GM12878 (cell line): ENCODE data around the gene EPB42. TPM values are rescaled to one million over a fixed set of nuclear protein-coding genes. Genes with fewer than 3 reads are reported as not detected.

ENCODE experiments used
- ATAC-seq: fragments of 200-7000 bp; cut with Tn5 transposase; 3 replicates; pipeline ENCODE4 v1.9.1; 2020; ENCODE audit warnings: mild to moderate bottlenecking, moderate library complexity
- BruUV-seq: library from RNA; stranded (reverse); fragments of 400-500 nt; replicated peaks from 2 replicates; lab custom pipeline; 2021; lab: Mats Ljungman, UMichigan
- CTCF ChIA-PET: fragments of 300-600 bp; sonication (Branson Sonifier 250); formaldehyde crosslinking; extraction: SDS; loops from one replicate; lab custom pipeline; 2021; ENCODE audit warnings: inconsistent platforms; lab: Yijun Ruan, JAX
- POLR2A ChIA-PET: fragments of 350-600 bp; formaldehyde crosslinking; extraction: SDS; loops from one replicate; lab custom pipeline; 2021; ENCODE audit warnings: inconsistent platforms; lab: Charles Lee
- RAD21 ChIA-PET: fragments of 300-600 bp; sonication (Branson Sonifier 250); formaldehyde crosslinking; loops from one replicate; lab custom pipeline; 2023; ENCODE audit warnings: antibody characterized with exemption; ENCODE audit not compliant: unreplicated experiment; lab: Charles Lee
- SMC1A ChIA-PET: fragments of 300-600 bp; sonication (Branson Sonifier 250); formaldehyde crosslinking; loops from one replicate; lab custom pipeline; 2023; ENCODE audit not compliant: unreplicated experiment, uncharacterized antibody; lab: Charles Lee
- DNase-seq: peaks from one replicate; pipeline ENCODE4 v3.0.0-alpha.2; 2011; ENCODE audit warnings: low read depth, low spot score
- FAIRE-seq: peaks from 3 replicates; lab custom pipeline; 2011; peaks lifted over from hg19 to GRCh38; lab: Jason Lieb, UNC
- H2AFZ ChIP-seq: 2 replicates; pipeline ENCODE4 v1.6.0; 2011; ENCODE audit warnings: low read depth, low read length, control low read depth; ENCODE audit not compliant: control insufficient read depth
- H3K27ac ChIP-seq: 2 replicates; pipeline ENCODE4 v1.5.1; 2011; ENCODE audit warnings: control low read depth; ENCODE audit not compliant: control insufficient read depth, insufficient read depth
- H3K27me3 ChIP-seq, 2 experiments: replicated peaks in 1 of 2; 2 replicates each; pipeline versions ENCODE4 v1.6.0 to v1.6.1; 2011; ENCODE audit warnings: low read length in 1 of 2; ENCODE audit not compliant: control insufficient read depth in 2 of 2, insufficient read depth in 2 of 2
- H3K36me3 ChIP-seq, 2 experiments: 2 replicates each; pipeline ENCODE4 v1.5.1; 2011; ENCODE audit warnings: low read length in 1 of 2; ENCODE audit not compliant: control insufficient read depth in 2 of 2, insufficient read depth in 2 of 2
- H3K4me1 ChIP-seq: 2 replicates; pipeline ENCODE4 v1.6.1; 2011; ENCODE audit warnings: mild to moderate bottlenecking, low read length, moderate library complexity, mixed read lengths; ENCODE audit not compliant: control insufficient read depth, insufficient read depth
- H3K4me2 ChIP-seq: 2 replicates; pipeline ENCODE4 v1.6.0; 2011; ENCODE audit warnings: control low read depth; ENCODE audit not compliant: control insufficient read depth, insufficient read depth
- H3K4me3 ChIP-seq: fragments of 200-600 bp; sonication (generic); 2 replicates; pipeline ENCODE4 v1.5.1; 2016
- H3K79me2 ChIP-seq: 2 replicates; pipeline ENCODE4 v1.6.0; 2011; ENCODE audit warnings: low read length; ENCODE audit not compliant: control insufficient read depth, insufficient read depth
- H3K9ac ChIP-seq: 2 replicates; pipeline ENCODE4 v1.8.0; 2011; ENCODE audit warnings: low read length, control low read depth, mixed read lengths; ENCODE audit not compliant: control insufficient read depth, insufficient read depth
- H3K9me3 ChIP-seq: replicated peaks from 3 replicates; pipeline ENCODE4 v1.5.1; 2011; ENCODE audit warnings: mild to moderate bottlenecking, low read length; ENCODE audit not compliant: control insufficient read depth, insufficient read depth
- H4K20me1 ChIP-seq: 2 replicates; pipeline ENCODE4 v1.6.0; 2011; ENCODE audit not compliant: control insufficient read depth, insufficient read depth
- E4F1 ChIP-seq: fragments of 450-650 bp; IDR thresholded peaks from 2 replicates; pipeline ENCODE4 v1.6.1; 2018; ENCODE audit warnings: borderline replicate concordance, mild to moderate bottlenecking; ENCODE audit not compliant: partially characterized antibody
- GABPA ChIP-seq: IDR thresholded peaks from 2 replicates; pipeline ENCODE4 v1.6.1; 2014; ENCODE audit warnings: antibody characterized with exemption, low read depth, mild to moderate bottlenecking, inconsistent platforms
- SUPT20H ChIP-seq: IDR thresholded peaks from 2 replicates; pipeline ENCODE4 v1.6.1; 2011; ENCODE audit warnings: low read depth, mild to moderate bottlenecking, low read length, moderate library complexity, borderline replicate concordance; ENCODE audit not compliant: control insufficient read depth
- WGBS: methylation state at CpG from one replicate; pipeline ENCODE4 v1.1.6; 2016; ENCODE audit warnings: low lambda C conversion rate; ENCODE audit not compliant: insufficient replicate concordance, insufficient coverage; ENCODE audit errors: missing lambda C conversion rate; 5-methylcytosine and 5-hydroxymethylcytosine counted together
- in situ Hi-C: fragments of 300-500 bp; cut with MboI; formaldehyde crosslinking; loops from 9 replicates; pipeline ENCODE4 v1.14.3; 2018; ENCODE audit warnings: mixed read lengths
- intact Hi-C: fragments of 100-400 bp; cut with micrococcal nuclease; formaldehyde crosslinking; loops from one replicate; pipeline ENCODE4 v1.14.2; 2022; ENCODE audit not compliant: unreplicated experiment
- polyA plus RNA-seq, 11 experiments: library from polyadenylated mRNA; depleted of rRNA in 4 of 11; unstranded in 6 of 11; stranded (reverse) in 5 of 11; fragments of >200 nt; fragmentation: Nextera tagmentation in 4 of 11; fragmentation: Illumina TruSeq in 1 of 11; extraction: Ambion mirVana in 4 of 11; extraction: Trizol in 1 of 11; gene quantifications; 1 replicate in 1 of 11; 2 replicates in 10 of 11; pipeline versions ENCODE4 v1.2.1 to v1.2.3, GENCODE V29; 2011 to 2016; ENCODE audit warnings: inconsistent platforms in 2 of 11, missing spikeins in 2 of 11, low read depth in 1 of 11
- total RNA-seq, 4 experiments: library from RNA; depleted of rRNA in 3 of 4; stranded (reverse); fragments of >200 nt in 3 of 4; fragmentation: Illumina TruSeq in 1 of 4; extraction: Trizol in 1 of 4; gene quantifications; 2 replicates each; pipeline versions ENCODE4 v1.2.1 to v1.2.3, GENCODE V29; 2013 to 2021
- TF ChIP-seq, protein P1 (sequence below): fragments of 450-650 bp; IDR thresholded peaks from 2 replicates; pipeline ENCODE4 v1.6.1; 2017; ENCODE audit warnings: mild to moderate bottlenecking, low read depth, inconsistent platforms; ENCODE audit not compliant: poor library complexity, severe bottlenecking

The EPB42 gene
- total and polyA plus RNA-seq, 10 of the 15 experiments (the other 5 are each of a cell fraction or from before 2014, with no cell fraction given): not detected

GRCh38 chr15:43235536-43235935 is 14.7 kb upstream of the EPB42 start:
- ChIA-PET CTCF (interaction anchor here (0.7 to 4.9 kb wide), 5 partner anchors 10 to 50 kb away, joined by 3 to 39 read pairs (median 9); no protein-coding TSS in a partner anchor), RAD21 (interaction anchor here (4.5 kb wide), 1 partner anchor 10 kb away, joined by 21 read pairs; no protein-coding TSS in a partner anchor), SMC1A (interaction anchor here (0.5 to 5.7 kb wide), 7 partner anchors 10 to 375 kb away, joined by 3 to 36 read pairs (median 3); no protein-coding TSS in a partner anchor), POLR2A (interaction anchor here (0.5 to 1.0 kb wide), 2 partner anchors 10 to 516 kb away, joined by 3 read pairs; no protein-coding TSS in a partner anchor)
- Histone ChIP-seq H3K27ac (no peak overlapping the region), H2AFZ (no peak overlapping the region), H3K4me3 (no peak overlapping the region), H3K9ac (no peak overlapping the region), H3K9me3 (no peaks in the 10 kb centered on the region), H3K27me3 (no peaks in the 10 kb centered on the region), H3K4me2 (no peak overlapping the region), H4K20me1 (no peaks in the 10 kb centered on the region), H3K79me2 (no peaks in the 10 kb centered on the region), H3K4me1 (peaks cover 17% of the 10 kb centered on the region), H3K36me3 (no peaks in the 10 kb centered on the region; a peak in 2 of 4 replicates)
- intact Hi-C loops (no loop called here), in situ Hi-C loops (loop anchor here (10.0 kb wide), 1 partner anchor 49 kb away; no protein-coding TSS in a partner anchor)
- WGBS: 57% methylated on average over 6 of the region's 6 CpGs
- no peak for TF ChIP-seq E4F1
- no peak for TF ChIP-seq SUPT20H
- no peak for TF ChIP-seq GABPA
- TF ChIP-seq, protein P1, sequence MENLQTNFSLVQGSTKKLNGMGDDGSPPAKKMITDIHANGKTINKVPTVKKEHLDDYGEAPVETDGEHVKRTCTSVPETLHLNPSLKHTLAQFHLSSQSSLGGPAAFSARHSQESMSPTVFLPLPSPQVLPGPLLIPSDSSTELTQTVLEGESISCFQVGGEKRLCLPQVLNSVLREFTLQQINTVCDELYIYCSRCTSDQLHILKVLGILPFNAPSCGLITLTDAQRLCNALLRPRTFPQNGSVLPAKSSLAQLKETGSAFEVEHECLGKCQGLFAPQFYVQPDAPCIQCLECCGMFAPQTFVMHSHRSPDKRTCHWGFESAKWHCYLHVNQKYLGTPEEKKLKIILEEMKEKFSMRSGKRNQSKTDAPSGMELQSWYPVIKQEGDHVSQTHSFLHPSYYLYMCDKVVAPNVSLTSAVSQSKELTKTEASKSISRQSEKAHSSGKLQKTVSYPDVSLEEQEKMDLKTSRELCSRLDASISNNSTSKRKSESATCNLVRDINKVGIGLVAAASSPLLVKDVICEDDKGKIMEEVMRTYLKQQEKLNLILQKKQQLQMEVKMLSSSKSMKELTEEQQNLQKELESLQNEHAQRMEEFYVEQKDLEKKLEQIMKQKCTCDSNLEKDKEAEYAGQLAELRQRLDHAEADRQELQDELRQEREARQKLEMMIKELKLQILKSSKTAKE: no peak
- ATAC-seq (no peak), FAIRE-seq (no peak), DNase-seq (no peak)
- no TSS peak for BruUV-seq
